HG02840 (cell line): Measurements from ENCODE around the gene CYP4F22.
"Not testable (repeated sequence)": the region's sequence is repeated elsewhere in the genome, so short reads cannot be mapped to it uniquely, and the experiment has no call there.

Source experiments
- ATAC-seq: cut with Tn5 transposase; IDR thresholded peaks from one replicate; pipeline ENCODE4 v1.9.1; 2021; ENCODE audit warnings: mild to moderate bottlenecking, moderate library complexity, moderate number of reproducible peaks; ENCODE audit not compliant: unreplicated experiment, low FRiP score

Gene CYP4F22

DNA sequence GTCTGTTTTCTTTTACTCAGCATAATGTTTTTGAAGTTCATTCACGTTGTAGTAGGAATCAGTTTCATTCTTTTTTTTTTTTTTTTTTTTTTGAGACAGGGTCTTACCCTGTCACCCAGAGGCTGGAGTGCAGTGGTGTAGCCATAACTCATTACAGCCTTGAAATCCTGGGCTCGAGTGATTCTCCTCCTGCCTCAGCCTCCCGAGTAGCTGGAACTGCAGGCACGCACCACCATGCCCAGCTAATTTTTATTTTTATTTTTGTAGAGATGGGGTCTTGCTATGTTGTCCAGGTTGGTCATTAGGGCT, 25.2 kb downstream of the CYP4F22 start:
- not testable (repeated sequence) for ATAC-seq

DNA sequence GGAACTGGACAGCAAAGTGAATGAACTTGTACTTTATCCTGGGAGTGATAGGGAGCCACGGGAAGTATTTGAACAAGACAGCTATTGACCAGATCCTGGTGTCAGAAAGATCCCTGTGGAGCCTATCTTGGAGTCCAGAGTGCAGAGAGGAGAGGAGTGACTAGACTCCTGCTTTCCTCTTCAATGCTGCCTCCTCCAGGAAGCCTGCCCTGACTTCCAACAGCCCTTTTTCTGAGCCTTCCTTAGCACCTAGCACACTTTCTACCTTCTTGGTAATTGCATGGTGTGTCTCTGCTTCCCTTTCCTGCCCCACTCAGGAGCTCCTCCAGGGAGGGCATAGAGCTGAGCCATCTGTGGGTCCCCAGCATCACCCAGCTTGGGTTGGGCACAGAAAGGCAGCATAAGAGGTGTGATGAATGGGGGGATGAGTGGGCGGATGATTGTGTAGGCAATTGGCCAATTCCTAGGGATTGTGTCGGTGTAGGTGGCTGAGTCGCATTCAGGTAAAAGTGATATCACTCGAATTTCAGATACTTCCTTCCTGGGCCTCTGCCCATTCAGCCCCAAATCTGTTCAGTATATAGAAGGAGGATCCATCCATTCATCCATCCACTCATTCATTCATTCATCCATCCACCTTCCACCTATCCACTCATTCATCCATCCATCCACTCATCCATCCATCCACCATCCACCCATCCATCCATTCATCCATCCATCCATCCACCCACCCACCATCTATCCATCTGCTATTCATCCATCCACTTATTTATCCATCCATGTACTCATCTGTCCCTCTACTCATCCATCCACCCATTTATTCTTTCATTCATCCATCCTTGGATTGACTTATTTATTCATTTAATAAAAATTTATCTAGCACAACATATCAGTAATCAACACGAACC, 26.9 kb downstream of the CYP4F22 start:
- no peak for ATAC-seq

- ATAC-seq, result no peak
Measured at GRCh38 chr19:15536350-15536749, 28.0 kb downstream of the CYP4F22 start.

DNA sequence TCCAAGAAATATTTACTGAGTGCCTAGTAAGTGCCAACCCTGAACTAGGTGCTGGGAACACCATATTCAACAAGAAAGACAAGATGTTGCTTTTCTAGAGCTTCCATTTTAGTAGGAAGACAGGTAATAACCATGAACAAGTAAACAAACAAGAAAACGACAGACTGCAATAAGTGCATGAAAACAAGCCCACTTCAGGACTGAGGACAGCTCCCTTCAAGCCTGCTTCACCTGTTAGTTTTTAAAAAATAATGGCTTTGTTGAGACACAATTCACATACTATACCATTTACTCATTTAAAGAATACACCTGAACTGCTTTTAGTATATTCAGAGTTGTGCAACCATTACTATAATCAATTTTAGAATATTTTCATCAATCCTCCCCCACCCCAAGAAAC, 30.4 kb downstream of the CYP4F22 start:
- no peak for ATAC-seq

DNA sequence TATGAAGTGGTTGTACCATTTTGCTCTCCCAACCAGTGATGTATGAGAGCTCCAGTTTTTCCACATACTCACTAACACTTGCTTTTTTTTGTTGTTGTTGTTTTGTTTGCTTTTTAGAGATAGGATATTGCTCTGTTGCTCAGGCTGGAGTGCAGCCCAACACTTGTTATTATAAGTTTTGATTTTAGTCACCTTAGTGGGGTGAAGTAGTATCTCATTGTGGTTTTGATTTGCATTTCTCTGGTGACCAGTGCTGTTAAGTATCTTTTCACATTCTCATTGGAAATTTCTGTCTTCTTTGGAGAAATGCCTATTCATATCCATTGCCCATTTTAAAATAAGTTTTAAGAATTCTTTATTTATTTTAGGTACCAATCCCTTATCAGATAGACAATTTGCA, 31.3 kb downstream of the CYP4F22 start:
- ATAC-seq, result no peak

DNA sequence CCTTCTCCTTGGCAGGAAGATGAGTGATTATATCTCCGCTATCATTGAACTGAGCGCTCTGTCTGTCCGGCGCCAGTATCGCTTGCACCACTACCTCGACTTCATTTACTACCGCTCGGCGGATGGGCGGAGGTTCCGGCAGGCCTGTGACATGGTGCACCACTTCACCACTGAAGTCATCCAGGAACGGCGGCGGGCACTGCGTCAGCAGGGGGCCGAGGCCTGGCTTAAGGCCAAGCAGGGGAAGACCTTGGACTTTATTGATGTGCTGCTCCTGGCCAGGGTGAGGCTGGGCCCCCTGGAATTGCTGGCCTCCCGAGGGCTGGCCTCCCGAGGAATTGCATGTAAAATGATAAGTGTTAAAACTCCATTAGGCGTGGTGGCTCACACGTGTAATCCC, 32.1 kb downstream of the CYP4F22 start:
- ATAC-seq, result no peak

DNA sequence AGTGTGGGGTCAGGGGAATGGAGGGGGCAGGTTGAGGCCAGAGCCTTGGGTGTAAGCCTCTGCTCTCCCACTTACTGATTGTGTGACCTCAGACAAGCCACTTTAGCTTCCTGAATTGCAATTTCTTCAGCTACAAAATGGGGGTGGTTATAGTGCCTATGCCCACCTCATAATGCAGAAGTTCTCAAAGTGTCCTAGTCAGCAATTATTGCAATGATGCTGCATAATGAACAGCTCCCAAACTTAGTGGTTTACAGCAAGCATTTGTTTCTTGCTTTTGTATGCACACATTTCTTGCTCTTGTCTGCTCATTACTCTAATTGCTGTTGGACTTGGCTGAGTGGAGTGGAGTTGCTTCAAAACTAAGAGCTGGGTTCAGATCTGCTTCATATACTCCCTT, 36.0 kb downstream of the CYP4F22 start:
- ATAC-seq, result no peak

DNA sequence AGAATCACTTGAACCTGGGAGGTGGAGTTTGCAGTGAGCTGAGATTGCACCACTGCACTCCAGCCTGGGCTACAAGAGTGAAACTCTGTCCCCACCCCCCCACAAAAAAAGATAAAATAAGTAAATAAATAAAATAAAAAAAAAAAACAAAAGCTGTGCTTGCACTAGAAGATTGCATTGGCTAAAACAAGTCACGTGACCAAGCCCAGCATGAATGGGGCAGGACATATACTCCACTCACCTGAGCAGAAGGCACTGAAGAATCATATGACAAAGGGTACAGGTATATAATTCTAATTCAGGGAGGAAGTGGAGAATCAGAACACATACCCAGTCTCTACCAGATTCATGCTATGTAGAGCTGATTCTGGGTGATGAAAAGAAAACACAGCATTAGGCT, 36.6 kb downstream of the CYP4F22 start:
- ATAC-seq, result no peak

- no peak for ATAC-seq
Measured at GRCh38 chr19:15548648-15549047, 40.3 kb downstream of the CYP4F22 start.

DNA sequence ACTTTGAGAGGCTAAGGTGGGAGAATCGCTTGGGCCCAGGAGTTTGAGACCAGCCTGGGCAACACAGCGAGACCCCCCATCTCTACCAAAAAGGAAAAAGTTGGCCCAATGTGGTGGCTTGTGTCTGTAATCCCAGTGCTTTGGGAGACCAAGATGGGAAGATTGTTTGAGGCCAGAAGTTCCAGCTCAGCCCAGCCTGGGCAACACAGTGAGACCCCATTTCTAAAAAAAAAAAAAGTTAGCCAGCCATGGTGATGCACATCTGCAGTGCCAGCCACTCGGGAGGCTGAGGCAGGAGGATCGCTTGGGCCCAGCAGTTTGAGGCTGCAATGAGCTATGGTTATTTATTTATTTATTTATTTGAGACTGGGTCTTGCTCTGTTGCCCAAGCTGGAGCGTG, 41.3 kb downstream of the CYP4F22 start:
- no peak for ATAC-seq

DNA sequence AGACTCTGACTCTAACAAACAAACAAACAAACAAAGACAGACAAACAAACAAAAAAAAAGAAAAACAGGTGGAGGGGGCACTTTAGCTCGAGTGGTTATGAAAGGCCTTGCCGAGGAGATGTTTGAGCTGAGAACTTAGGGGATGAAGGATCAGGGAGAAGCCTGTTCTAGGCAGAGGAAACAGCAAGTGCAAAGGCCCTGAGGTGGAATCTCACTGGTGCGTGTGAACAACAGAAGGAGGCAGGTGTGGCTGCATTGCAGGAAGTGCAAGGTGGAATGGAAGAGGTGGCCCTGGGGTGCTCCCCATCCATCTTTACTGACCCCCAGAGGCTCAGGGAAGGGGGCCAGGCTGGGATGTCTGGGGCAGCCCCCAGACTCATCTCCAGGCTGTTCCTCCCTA, 41.9 kb downstream of the CYP4F22 start:
- ATAC-seq, result no peak

- ATAC-seq, result no peak
Measured at GRCh38 chr19:15550929-15551292, 42.6 kb downstream of the CYP4F22 start.

GRCh38 chr19:15551293-15552004, 43.1 kb downstream of the CYP4F22 start:
- ATAC-seq, result no peak

- ATAC-seq, result no peak
Measured at GRCh38 chr19:15555021-15555420, 46.7 kb downstream of the CYP4F22 start.

- peak; percentile 58 for ATAC-seq
Measured at GRCh38 chr19:15555759-15556633, 47.7 kb downstream of the CYP4F22 start.

GRCh38 chr19:15556634-15557181, 48.4 kb downstream of the CYP4F22 start:
- no peak for ATAC-seq

DNA sequence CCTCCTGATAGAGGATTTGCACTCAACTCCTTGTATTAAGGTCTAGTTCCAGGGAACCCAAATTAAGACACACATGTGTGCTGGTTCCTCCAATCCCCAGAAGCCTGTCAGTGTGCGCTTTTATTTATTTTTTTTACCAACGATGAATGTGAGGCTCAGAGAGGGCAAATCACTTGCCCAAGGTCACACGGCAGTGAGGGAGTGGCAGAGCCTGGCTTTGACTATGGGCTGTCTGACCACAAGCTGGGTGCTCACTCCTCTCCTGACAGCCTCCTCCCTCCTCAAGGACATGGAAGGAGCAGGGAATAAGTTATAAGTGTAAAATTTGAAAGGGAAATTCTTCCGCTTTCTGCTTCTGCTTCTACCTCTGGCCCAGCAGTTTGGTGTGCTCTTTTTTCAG, 48.9 kb downstream of the CYP4F22 start:
- ATAC-seq, result no peak

DNA sequence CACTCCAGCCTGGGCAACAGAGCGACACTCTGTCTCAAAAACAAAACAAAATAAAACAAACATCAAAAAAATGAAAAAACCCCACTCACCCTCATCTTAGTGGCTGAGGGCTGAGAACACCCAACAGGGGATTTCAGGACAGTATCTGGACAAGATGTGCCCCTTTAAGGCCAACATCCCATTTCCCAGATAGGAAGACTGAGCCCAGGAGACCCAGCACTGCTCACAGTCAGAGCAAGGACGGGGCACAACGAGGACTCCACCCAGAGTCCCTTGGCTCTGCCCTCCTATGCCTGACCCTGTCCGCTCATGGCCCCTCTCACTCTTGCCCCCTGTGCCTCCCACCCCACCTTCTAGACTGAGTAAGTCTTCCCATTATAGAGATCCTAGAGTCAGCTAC, 53.8 kb downstream of the CYP4F22 start:
- ATAC-seq, result no peak

DNA sequence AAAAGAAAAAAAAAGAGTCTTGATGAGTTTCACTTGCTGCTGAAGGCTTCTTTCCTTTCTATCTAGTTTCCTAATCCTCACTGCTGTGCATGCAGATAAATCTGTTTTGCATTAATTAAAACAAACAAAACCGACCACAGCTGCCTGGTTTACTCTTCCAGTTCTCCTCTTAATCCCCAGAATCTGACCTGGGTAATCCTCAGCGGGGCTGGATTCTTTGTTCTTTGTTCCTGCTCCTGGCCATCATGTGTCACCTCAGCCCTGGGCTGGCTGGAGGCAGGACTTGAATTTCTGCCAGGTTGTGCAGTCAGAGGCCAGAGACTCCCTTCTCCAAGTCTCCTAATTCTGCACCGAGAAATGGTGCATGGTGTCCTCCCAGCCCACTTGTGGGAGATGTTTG, 54.5 kb downstream of the CYP4F22 start:
- ATAC-seq, result no peak

GRCh38 chr19:15563325-15563794, 55.0 kb downstream of the CYP4F22 start:
- no peak for ATAC-seq

DNA sequence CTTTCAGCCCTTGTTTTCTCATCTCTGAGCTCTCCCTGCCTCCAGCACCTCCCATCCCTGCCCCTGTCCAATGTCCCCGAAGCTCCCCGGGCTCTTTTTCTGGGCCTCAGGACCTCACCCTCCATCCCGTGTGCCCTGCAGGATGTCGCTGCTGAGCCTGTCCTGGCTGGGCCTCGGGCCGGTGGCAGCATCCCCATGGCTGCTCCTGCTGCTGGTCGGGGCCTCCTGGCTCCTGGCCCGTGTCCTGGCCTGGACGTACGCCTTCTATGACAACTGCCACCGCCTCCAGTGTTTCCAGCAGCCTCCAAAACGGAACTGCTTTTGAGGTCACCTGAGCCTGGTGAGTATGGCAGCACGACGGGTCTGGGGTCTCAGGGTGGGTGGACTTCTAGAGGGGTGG, 55.6 kb downstream of the CYP4F22 start:
- no peak for ATAC-seq
